GM18499 (cell line): ENCODE data around the gene PPP2R2C.

Experiments used
- ATAC-seq: cut with Tn5 transposase; IDR thresholded peaks from one replicate; pipeline ENCODE4 v1.9.1; 2021; ENCODE audit warnings: moderate number of reproducible peaks; ENCODE audit not compliant: insufficient read depth, unreplicated experiment

PPP2R2C gene

GRCh38 chr4:6386091-6386490 lies 86.3 kb downstream of the PPP2R2C start:
- ATAC-seq: no peak

GRCh38 chr4:6385288-6385687 lies 87.1 kb downstream of the PPP2R2C start:
- no peak for ATAC-seq

- ATAC-seq: no peak
Measured at GRCh38 chr4:6384541-6384940, 87.9 kb downstream of the PPP2R2C start.

GRCh38 chr4:6383929-6384328 lies 88.5 kb downstream of the PPP2R2C start:
- no peak for ATAC-seq

- no peak for ATAC-seq
Measured at GRCh38 chr4:6383009-6383404, 89.4 kb downstream of the PPP2R2C start.

- ATAC-seq: no peak
Measured at GRCh38 chr4:6381571-6382123, 90.8 kb downstream of the PPP2R2C start.

GRCh38 chr4:6380746-6381410 lies 91.5 kb downstream of the PPP2R2C start:
- no peak for ATAC-seq

- no peak for ATAC-seq
Measured at GRCh38 chr4:6379767-6380745, 92.4 kb downstream of the PPP2R2C start.

- no peak for ATAC-seq
Measured at GRCh38 chr4:6378493-6379445, 93.6 kb downstream of the PPP2R2C start.

GRCh38 chr4:6377626-6378492 lies 94.6 kb downstream of the PPP2R2C start:
- no peak for ATAC-seq

GRCh38 chr4:6375620-6376295 lies 96.7 kb downstream of the PPP2R2C start:
- ATAC-seq: no peak

- ATAC-seq: no peak
Measured at GRCh38 chr4:6374575-6374974, 97.8 kb downstream of the PPP2R2C start.

- no peak for ATAC-seq
Measured at GRCh38 chr4:6373541-6374410, 98.6 kb downstream of the PPP2R2C start.

- ATAC-seq: no peak
Measured at GRCh38 chr4:6372649-6373525, 99.5 kb downstream of the PPP2R2C start.

- ATAC-seq: no peak
Measured at GRCh38 chr4:6371812-6372211, 100.6 kb downstream of the PPP2R2C start.

- no peak for ATAC-seq
Measured at GRCh38 chr4:6371271-6371670, 101.1 kb downstream of the PPP2R2C start.
